B cell (primary cell): ENCODE data around the gene PGLYRP2. TPM values are rescaled to one million over a fixed set of nuclear protein-coding genes. Genes with fewer than 3 reads are reported as not detected.

Source experiments
- ATAC-seq: fragments of 200-7000 bp; cut with Tn5 transposase; one replicate; pipeline ENCODE4 v1.10.0; 2021; ENCODE audit warnings: low read depth, mild to moderate bottlenecking, moderate number of reproducible peaks, moderate library complexity
- CTCF ChIA-PET: fragments of 350-600 bp; sonication (Branson Sonifier 250); formaldehyde crosslinking; loops from one replicate; lab custom pipeline; 2021; ENCODE audit warnings: antibody characterized with exemption, inconsistent platforms; lab: Charles Lee
- POLR2A ChIA-PET: fragments of 350-600 bp; sonication (Branson Sonifier 250); formaldehyde crosslinking; loops from one replicate; lab custom pipeline; 2021; ENCODE audit warnings: antibody characterized with exemption; lab: Charles Lee
- DNase-seq: peaks from one replicate; pipeline ENCODE4 v3.0.0; 2013
- H2AFZ ChIP-seq: 2 replicates; pipeline ENCODE4 v1.6.1; 2012; ENCODE audit warnings: mild to moderate bottlenecking, low read depth, low read length; ENCODE audit not compliant: insufficient read depth, poor library complexity, severe bottlenecking
- H3K27ac ChIP-seq, 2 donors: 1 replicate in 1 of 2; 2 replicates in 1 of 2; pipeline ENCODE4 v1.5.1; 2012 to 2013; ENCODE audit warnings: low read length in 2 of 2, mild to moderate bottlenecking in 2 of 2, moderate library complexity in 1 of 2
- H3K27me3 ChIP-seq, 4 experiments: fragments of 200-600 bp in 1 of 4; sonication (generic) in 1 of 4; replicated peaks in 1 of 4; 1 replicate in 2 of 4; 2 replicates in 2 of 4; pipeline versions ENCODE4 v1.6.1 to v1.7.0; 2013 to 2016; ENCODE audit warnings: low read length in 3 of 4, mild to moderate bottlenecking in 2 of 4, mixed read lengths in 1 of 4, moderate library complexity in 1 of 4; ENCODE audit not compliant: insufficient read depth in 4 of 4, control insufficient read depth in 3 of 4; ENCODE audit errors: control extremely low read depth in 1 of 4
- H3K36me3 ChIP-seq, 2 experiments: replicated peaks in 1 of 2; 1 replicate in 1 of 2; 2 replicates in 1 of 2; pipeline versions ENCODE4 v1.6.1 to v1.7.1; 2013; ENCODE audit warnings: low read length in 1 of 2; ENCODE audit not compliant: insufficient read depth in 2 of 2, control insufficient read depth in 1 of 2; ENCODE audit errors: control extremely low read depth in 1 of 2, extremely low read depth in 1 of 2
- H3K4me1 ChIP-seq, 2 donors: fragments of 200-600 bp in 1 of 2; sonication (generic) in 1 of 2; 1 replicate in 1 of 2; 2 replicates in 1 of 2; pipeline versions ENCODE4 v1.5.1 to v1.6.1; 2013 to 2017; ENCODE audit warnings: low read length in 2 of 2; ENCODE audit not compliant: control insufficient read depth in 2 of 2, insufficient read depth in 2 of 2
- H3K4me2 ChIP-seq: replicated peaks from 2 replicates; pipeline ENCODE3; 2012; ENCODE audit warnings: mild to moderate bottlenecking, low read depth, low read length; ENCODE audit not compliant: poor library complexity, severe bottlenecking
- H3K4me3 ChIP-seq, 5 experiments: fragments of 200-600 bp in 1 of 5; sonication (generic) in 1 of 5; 1 replicate in 3 of 5; 2 replicates in 2 of 5; pipeline versions ENCODE4 v1.5.1 to v1.7.0; 2011 to 2016; ENCODE audit warnings: low read length in 4 of 5, mild to moderate bottlenecking in 4 of 5, low read depth in 2 of 5, control low read depth in 1 of 5, moderate library complexity in 1 of 5; ENCODE audit not compliant: insufficient read depth in 1 of 5; ENCODE audit errors: control extremely low read depth in 1 of 5, extremely low read depth in 1 of 5
- H3K79me2 ChIP-seq: fragments of 200-600 bp; sonication (generic); one replicate; pipeline ENCODE4 v1.6.0; 2016; ENCODE audit warnings: low read length; ENCODE audit not compliant: control insufficient read depth, insufficient read depth
- H3K9ac ChIP-seq: fragments of 200-600 bp; sonication (generic); 2 replicates; pipeline ENCODE4 v1.6.1; 2017; ENCODE audit warnings: mild to moderate bottlenecking, low read length, moderate library complexity
- H3K9me3 ChIP-seq, 3 donors: one replicate each; pipeline versions ENCODE4 v1.6.1 to v1.7.1; 2013; ENCODE audit warnings: low read length in 2 of 3; ENCODE audit not compliant: control insufficient read depth in 2 of 3, insufficient read depth in 1 of 3; ENCODE audit errors: control extremely low read depth in 1 of 3
- H4K20me1 ChIP-seq: 2 replicates; pipeline ENCODE4 v1.6.0; 2012; ENCODE audit warnings: mild to moderate bottlenecking, low read length; ENCODE audit not compliant: insufficient read depth, control insufficient read depth, poor library complexity, severe bottlenecking
- H3K27ac Mint-ChIP-seq: one replicate; pipeline ENCODE4 v1.8.0; 2021; ENCODE audit warnings: mixed read lengths
- H3K27me3 Mint-ChIP-seq: one replicate; pipeline ENCODE4 v1.8.0; 2021; ENCODE audit warnings: mixed read lengths
- H3K4me1 Mint-ChIP-seq: one replicate; pipeline ENCODE4 v1.8.0; 2021; ENCODE audit warnings: mixed read lengths
- H3K4me3 Mint-ChIP-seq: one replicate; pipeline ENCODE4 v1.8.0; 2021; ENCODE audit warnings: mixed read lengths
- H3K9me3 Mint-ChIP-seq: one replicate; pipeline ENCODE4 v1.8.0; 2022; ENCODE audit warnings: mixed read lengths; ENCODE audit not compliant: insufficient read depth
- CTCF ChIP-seq: fragments of 200-600 bp; IDR thresholded peaks from one replicate; pipeline ENCODE4 v1.8.0; 2022; ENCODE audit warnings: antibody characterized with exemption, mild to moderate bottlenecking
- EZH2 ChIP-seq: IDR thresholded peaks from 2 replicates; pipeline ENCODE4 v1.6.1; 2012; ENCODE audit warnings: borderline replicate concordance, low read depth, mild to moderate bottlenecking, moderate library complexity, low read length; ENCODE audit not compliant: insufficient read depth, poor library complexity, severe bottlenecking
- WGBS: methylation state at CpG from one replicate; pipeline ENCODE4 v1.1.5; 2013; ENCODE audit warnings: missing lambda C conversion rate; ENCODE audit not compliant: insufficient coverage; 5-methylcytosine and 5-hydroxymethylcytosine counted together
- intact Hi-C: fragments of 100-400 bp; cut with micrococcal nuclease; formaldehyde crosslinking; loops from one replicate; pipeline ENCODE4 v1.10.0; 2022
- polyA plus RNA-seq: library from polyadenylated mRNA; depleted of rRNA; stranded (reverse); fragments of >200 nt; gene quantifications from 2 replicates; pipeline ENCODE4 v1.2.3, GENCODE V29; 2012
- total RNA-seq, 2 donors: library from RNA; stranded (reverse); fragments of 120-200 nt in 1 of 2; gene quantifications; 1 replicate in 1 of 2; 2 replicates in 1 of 2; pipeline versions ENCODE4 v1.2.3 to v1.2.4, GENCODE V29; 2013 to 2022

Gene PGLYRP2
- total and polyA plus RNA-seq, 2 donors (not counting 1 experiment from before 2014, with no cell fraction given), result not detected

- no peaks in the 10 kb centered on the region for H3K27me3 ChIP-seq
- H3K79me2 ChIP-seq, result peaks cover 10% of the 10 kb centered on the region
- no peak overlapping the region for H2AFZ ChIP-seq
- H3K36me3 ChIP-seq, result no peaks in the 10 kb centered on the region
- H4K20me1 ChIP-seq, result peaks cover 10% of the 10 kb centered on the region
- peaks cover 0 to 7% (median 0%) of the 10 kb centered on the region in 3 donors for H3K9me3 ChIP-seq
- H3K27me3 Mint-ChIP-seq, result no peaks in the 10 kb centered on the region
- POLR2A ChIA-PET, result interaction anchor here (0.6 kb wide), 1 partner anchor 32 kb away, joined by 4 read pairs; no protein-coding TSS in a partner anchor
- 87% methylated on average over 9 of the region's 10 CpGs for WGBS
- no peak for TF ChIP-seq CTCF
- TF ChIP-seq EZH2, result no peak
- H3K9ac ChIP-seq, result no peak overlapping the region
- no peak overlapping the region for H3K27ac Mint-ChIP-seq
- no peak overlapping the region for H3K4me3 ChIP-seq
- no peaks in the 10 kb centered on the region for H3K9me3 Mint-ChIP-seq
- peaks cover 17% of the 10 kb centered on the region for H3K4me1 Mint-ChIP-seq
- ATAC-seq, result no peak
- H3K4me1 ChIP-seq, result peaks cover 12 to 19% of the 10 kb centered on the region in 2 donors
- no peak overlapping the region for H3K4me3 Mint-ChIP-seq
- CTCF ChIA-PET, result interaction anchor here (1.1 to 1.6 kb wide), 2 partner anchors 17 to 119 kb away, joined by 3 to 5 read pairs; partner anchors contain the start of gene AKAP8L
- intact Hi-C loops, result no loop called here
- H3K4me2 ChIP-seq, result no peak overlapping the region
- no peak for DNase-seq
- H3K27ac ChIP-seq, result no peak overlapping the region
Measured at GRCh38 chr19:15436012-15436825, 43.1 kb downstream of the PGLYRP2 start.
